ENCODE results near the gene BRIP1. TPM values are rescaled to one million over a fixed set of nuclear protein-coding genes. Genes with fewer than 3 reads are reported as not detected.
"Not testable (repeated sequence)": the region's sequence is repeated elsewhere in the genome, so short reads cannot be mapped to it uniquely, and the experiment has no call there.

BRIP1 gene
- polyA plus RNA-seq, 2 of the 4 experiments (the other 2 are of a cell fraction), result 8.0 to 11.5 TPM

- no peak for ATAC-seq
- no peak overlapping the region for H3K27ac ChIP-seq
- no peak for DNase-seq (ENCODE audit: low read depth in 1 of 2, low spot score in 1 of 2)
Measured at GRCh38 chr17:61669522-61669921, 193.8 kb downstream of the BRIP1 start.

GRCh38 chr17:61668486-61668885, 194.8 kb downstream of the BRIP1 start:
- H3K4me3 ChIP-seq, result no peak overlapping the region
- H3K4me1 ChIP-seq, result no peaks in the 10 kb centered on the region
- FAIRE-seq, result no peak
- POLR2A ChIA-PET, result no interaction called here
- TF ChIP-seq CHD4 (IDR thresholded peaks at IDR 0.05; ENCODE audit: borderline replicate concordance), result no peak
- no peak overlapping the region for H3K4me2 ChIP-seq
- ATAC-seq, result no peak; a peak in 1 of 6 replicates
- no peak for DNase-seq (ENCODE audit: low read depth in 1 of 2, low spot score in 1 of 2)
- H3K27ac ChIP-seq, result no peak overlapping the region
- peaks cover 3% of the 10 kb centered on the region; the same call in 1 of the 3 replicates for H3K9me3 ChIP-seq
- CTCF ChIA-PET, result interaction anchor here (0.9 kb wide), 2 partner anchors 8 to 14 kb away, joined by 3 read pairs; no protein-coding TSS in a partner anchor
- 40% methylated on average over 3 of the region's 3 CpGs for WGBS (ENCODE audit: missing lambda C conversion rate)

More at GRCh38 chr17:61669522-61669921, 193.8 kb downstream of the BRIP1 start:
- TF ChIP-seq CEBPB (IDR thresholded peaks at IDR 0.05) (no peak), MYC (IDR thresholded peaks at IDR 0.05; ENCODE audit: borderline replicate concordance, low read length) (no peak), ESRRA (IDR thresholded peaks at IDR 0.05; ENCODE audit: borderline replicate concordance, low read length) (no peak), FOXS1 (CRISPR knock-in tag; IDR thresholded peaks at IDR 0.05) (no peak), SMC3 (IDR thresholded peaks at IDR 0.05) (no peak), JUNB (IDR thresholded peaks at IDR 0.05) (no peak), HOXB5 (CRISPR knock-in tag; IDR thresholded peaks at IDR 0.05) (no peak), CBX8 (IDR thresholded peaks at IDR 0.05) (no peak)
- Histone ChIP-seq H3K4me3 (no peak overlapping the region), H3K4me1 (no peaks in the 10 kb centered on the region), H3K9me3 (no peaks in the 10 kb centered on the region), H3K4me2 (no peak overlapping the region)
- ChIA-PET CTCF (interaction anchor here (1.2 kb wide), 1 partner anchor 28 kb away, joined by 4 read pairs; no protein-coding TSS in a partner anchor), POLR2A (no interaction called here)
- FAIRE-seq, result no peak

- H3K4me2 ChIP-seq; DNase-seq (ENCODE audit: low read depth in 1 of 2, low spot score in 1 of 2); POLR2A ChIA-PET; H3K4me1 ChIP-seq; CTCF ChIA-PET; FAIRE-seq; ATAC-seq; H3K27ac ChIP-seq; H3K4me3 ChIP-seq; H3K9me3 ChIP-seq: not testable (repeated sequence)
- WGBS (ENCODE audit: missing lambda C conversion rate), result 79% methylated on average over 5 of the region's 5 CpGs
Measured at GRCh38 chr17:61666406-61667088, 196.8 kb downstream of the BRIP1 start.

- no peak for FAIRE-seq
- WGBS (ENCODE audit: missing lambda C conversion rate), result 64% methylated on average over 4 of the region's 4 CpGs
Measured at GRCh38 chr17:61663310-61663709, 200.0 kb downstream of the BRIP1 start.

More at GRCh38 chr17:61663310-61663709, 200.0 kb downstream of the BRIP1 start:
- Histone ChIP-seq H3K9me3 (peaks cover 3% of the 10 kb centered on the region; the same call in 1 of the 3 replicates), H3K27ac (no peak overlapping the region), H3K4me1 (no peaks in the 10 kb centered on the region), H3K4me3 (no peak overlapping the region), H3K4me2 (no peak overlapping the region)
- ATAC-seq (no peak), DNase-seq (ENCODE audit: low read depth in 1 of 2, low spot score in 1 of 2) (no peak)
- TF ChIP-seq EHMT2 (IDR thresholded peaks at IDR 0.05; ENCODE audit: low read depth) (no peak), REST (IDR thresholded peaks at IDR 0.05) (no peak), RCOR1 (IDR thresholded peaks at IDR 0.05; ENCODE audit: low read depth, low read length) (no peak), CHD2 (IDR thresholded peaks at IDR 0.05; ENCODE audit: low read length, partially characterized antibody) (no peak), BHLHE40 (IDR thresholded peaks at IDR 0.05; ENCODE audit: low read depth, low read length) (no peak), ELK1 (IDR thresholded peaks at IDR 0.05; ENCODE audit: low read depth, low read length) (no peak), BCL3 (IDR thresholded peaks at IDR 0.05) (no peak), NPAS2 (CRISPR knock-in tag; IDR thresholded peaks at IDR 0.05; ENCODE audit: borderline replicate concordance) (no peak), HMGXB4 (CRISPR knock-in tag; IDR thresholded peaks at IDR 0.05; ENCODE audit: borderline replicate concordance) (no peak), FOSB (CRISPR knock-in tag; IDR thresholded peaks at IDR 0.05) (no peak), FOXS1 (CRISPR knock-in tag; IDR thresholded peaks at IDR 0.05) (no peak), MAZ (IDR thresholded peaks at IDR 0.05; ENCODE audit: borderline replicate concordance, low read depth, low read length) (no peak)
- CTCF ChIA-PET, result interaction anchor here (1.3 kb wide), 1 partner anchor 28 kb away, joined by 3 read pairs; no protein-coding TSS in a partner anchor
- POLR2A ChIA-PET, result no interaction called here
